HG02981 (cell line): Measurements from ENCODE around the gene ZNF646.
"Not testable (repeated sequence)": the region's sequence is repeated elsewhere in the genome, so short reads cannot be mapped to it uniquely, and the experiment has no call there.

ENCODE experiments used
- ATAC-seq: cut with Tn5 transposase; IDR thresholded peaks from one replicate; pipeline ENCODE4 v1.9.1; 2021; ENCODE audit warnings: mild to moderate bottlenecking, moderate library complexity; ENCODE audit not compliant: unreplicated experiment

Gene ZNF646

GRCh38 chr16:31083081-31083480 is 8.9 kb downstream of the ZNF646 start:
- no peak for ATAC-seq

- ATAC-seq = no peak
These were observed 9.3 kb downstream of the ZNF646 start for GRCh38 chr16:31083556-31083955.

- ATAC-seq = no peak
These were observed 9.8 kb downstream of the ZNF646 start for GRCh38 chr16:31083981-31084380.

- ATAC-seq = no peak
These were observed 10.5 kb downstream of the ZNF646 start for GRCh38 chr16:31084584-31085302.

- no peak for ATAC-seq
These were observed 11.2 kb downstream of the ZNF646 start for GRCh38 chr16:31085411-31085810.

- ATAC-seq = no peak
These were observed 11.8 kb downstream of the ZNF646 start for GRCh38 chr16:31085873-31086628.

- no peak for ATAC-seq
These were observed 12.3 kb downstream of the ZNF646 start for GRCh38 chr16:31086629-31086906.

GRCh38 chr16:31087481-31087880 is 13.3 kb downstream of the ZNF646 start:
- no peak for ATAC-seq

- no peak for ATAC-seq
These were observed 13.7 kb downstream of the ZNF646 start for GRCh38 chr16:31087971-31088370.

- ATAC-seq = no peak
These were observed 14.4 kb downstream of the ZNF646 start, which contains the start of gene PRSS53 for GRCh38 chr16:31088459-31089183. TSS of gene PRSS53 (minus strand) at chr16:31088943. CDS start at chr16:31088809, 134 bp downstream.

- no peak for ATAC-seq
These were observed 15.0 kb downstream of the ZNF646 start for GRCh38 chr16:31089199-31089598.

GRCh38 chr16:31090540-31090939 is 16.3 kb downstream of the ZNF646 start:
- no peak for ATAC-seq

GRCh38 chr16:31092330-31092729 is 18.1 kb downstream of the ZNF646 start:
- ATAC-seq = no peak

- no peak for ATAC-seq
These were observed 19.0 kb downstream of the ZNF646 start for GRCh38 chr16:31093132-31093703.

GRCh38 chr16:31094088-31094423 is 19.8 kb downstream of the ZNF646 start:
- ATAC-seq = no peak

GRCh38 chr16:31094424-31095120 is 20.4 kb downstream of the ZNF646 start, which contains the start of gene VKORC1:
TSS of gene VKORC1 (minus strand) at chr16:31094797. CDS start at chr16:31094729, 68 bp downstream.
- peak; percentile 81 for ATAC-seq

- no peak for ATAC-seq
These were observed 25.8 kb downstream of the ZNF646 start for GRCh38 chr16:31099860-31100638.

- ATAC-seq = not testable (repeated sequence)
These were observed 26.8 kb downstream of the ZNF646 start for GRCh38 chr16:31100876-31101641.

- peak; percentile 39 for ATAC-seq
These were observed 31.5 kb downstream of the ZNF646 start for GRCh38 chr16:31105677-31106213.
